HG02870 (cell line): ENCODE data around the gene C17orf78.
"Not testable (repeated sequence)": the region's sequence is repeated elsewhere in the genome, so short reads cannot be mapped to it uniquely, and the experiment has no call there.

Experiments
- ATAC-seq: cut with Tn5 transposase; IDR thresholded peaks from one replicate; pipeline ENCODE4 v1.9.1; 2021; ENCODE audit warnings: mild to moderate bottlenecking, moderate library complexity; ENCODE audit not compliant: unreplicated experiment

The C17orf78 gene

GRCh38 chr17:37430051-37430627 lies 54.4 kb downstream of the C17orf78 start:
- ATAC-seq = no peak

- ATAC-seq = no peak
Observed at GRCh38 chr17:37432671-37433070, 56.9 kb downstream of the C17orf78 start.

GRCh38 chr17:37438141-37438540 lies 62.4 kb downstream of the C17orf78 start:
- ATAC-seq = no peak

- no peak for ATAC-seq
Observed at GRCh38 chr17:37440424-37440823, 64.6 kb downstream of the C17orf78 start.

DNA sequence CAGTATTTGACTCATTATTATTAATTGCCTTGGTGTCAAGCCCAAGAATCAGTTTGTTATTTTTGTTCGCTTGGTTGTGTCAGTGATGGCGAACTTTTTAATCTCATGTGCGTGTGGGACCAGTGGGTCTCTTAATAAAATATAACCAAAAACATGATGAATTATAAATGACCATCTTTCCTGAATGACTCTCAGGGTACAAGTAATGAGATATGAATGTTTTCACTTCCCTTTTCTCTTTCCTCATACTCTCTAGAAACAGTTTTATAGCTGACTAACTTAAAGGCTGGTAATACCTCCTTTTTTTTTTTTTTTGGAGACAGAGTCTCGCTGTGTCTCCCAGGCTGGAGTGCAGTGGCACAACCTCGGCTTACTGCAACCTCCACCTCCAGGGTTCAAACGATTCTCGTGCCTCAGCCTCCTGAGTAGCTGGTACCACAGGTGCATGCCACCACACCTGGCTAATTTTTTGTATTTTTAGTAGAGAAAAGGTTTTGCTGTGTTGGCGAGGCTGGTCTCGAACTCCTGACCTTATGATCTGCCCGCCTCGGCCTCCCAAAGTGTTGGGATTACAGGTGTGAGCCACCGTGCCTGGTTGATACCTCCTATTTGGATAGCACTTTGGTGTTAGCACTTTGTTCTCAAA lies 65.7 kb downstream of the C17orf78 start:
- ATAC-seq = not testable (repeated sequence)
